GM21360 (cell line): ENCODE measurements around the gene BANF2.

Experiments
- ATAC-seq: cut with Tn5 transposase; IDR thresholded peaks from one replicate; pipeline ENCODE4 v1.9.1; 2021; ENCODE audit warnings: mild to moderate bottlenecking, moderate library complexity; ENCODE audit not compliant: unreplicated experiment

BANF2 gene

GRCh38 chr20:17663486-17663885 lies 36.3 kb upstream of the BANF2 start:
- no peak for ATAC-seq

- ATAC-seq: no peak
Observed at GRCh38 chr20:17664025-17664633, 35.6 kb upstream of the BANF2 start.

- ATAC-seq: no peak
Observed at GRCh38 chr20:17665756-17666155, 34.0 kb upstream of the BANF2 start.

GRCh38 chr20:17666481-17666880 lies 33.3 kb upstream of the BANF2 start:
- ATAC-seq: no peak

GRCh38 chr20:17667445-17667844 lies 32.3 kb upstream of the BANF2 start:
- ATAC-seq: no peak

GRCh38 chr20:17668432-17668831 lies 31.3 kb upstream of the BANF2 start:
- ATAC-seq: no peak

GRCh38 chr20:17669306-17669931 lies 30.3 kb upstream of the BANF2 start:
- no peak for ATAC-seq

GRCh38 chr20:17671011-17671410 lies 28.8 kb upstream of the BANF2 start:
- no peak for ATAC-seq

GRCh38 chr20:17671565-17671964 lies 28.2 kb upstream of the BANF2 start:
- ATAC-seq: no peak

GRCh38 chr20:17673084-17673483 lies 26.7 kb upstream of the BANF2 start:
- no peak for ATAC-seq

GRCh38 chr20:17674722-17675518 lies 24.8 kb upstream of the BANF2 start:
- ATAC-seq: no peak

- ATAC-seq: no peak
Observed at GRCh38 chr20:17675519-17676377, 24.0 kb upstream of the BANF2 start.

- no peak for ATAC-seq
Observed at GRCh38 chr20:17676378-17676759, 23.4 kb upstream of the BANF2 start.

- ATAC-seq: no peak
Observed at GRCh38 chr20:17676942-17677341, 22.8 kb upstream of the BANF2 start.

GRCh38 chr20:17678295-17678694 lies 21.5 kb upstream of the BANF2 start:
- no peak for ATAC-seq

GRCh38 chr20:17678886-17679285 lies 20.9 kb upstream of the BANF2 start:
- no peak for ATAC-seq

GRCh38 chr20:17679941-17680835 lies 19.6 kb upstream of the BANF2 start:
- no peak for ATAC-seq

- ATAC-seq: peak; percentile 34
Observed at GRCh38 chr20:17680836-17681725, 18.7 kb upstream of the BANF2 start.

- peak; percentile 1 for ATAC-seq
Observed at GRCh38 chr20:17681726-17682102, 18.1 kb upstream of the BANF2 start.
